Measurements from ENCODE around the gene FOXN3.

FOXN3 gene

DNA sequence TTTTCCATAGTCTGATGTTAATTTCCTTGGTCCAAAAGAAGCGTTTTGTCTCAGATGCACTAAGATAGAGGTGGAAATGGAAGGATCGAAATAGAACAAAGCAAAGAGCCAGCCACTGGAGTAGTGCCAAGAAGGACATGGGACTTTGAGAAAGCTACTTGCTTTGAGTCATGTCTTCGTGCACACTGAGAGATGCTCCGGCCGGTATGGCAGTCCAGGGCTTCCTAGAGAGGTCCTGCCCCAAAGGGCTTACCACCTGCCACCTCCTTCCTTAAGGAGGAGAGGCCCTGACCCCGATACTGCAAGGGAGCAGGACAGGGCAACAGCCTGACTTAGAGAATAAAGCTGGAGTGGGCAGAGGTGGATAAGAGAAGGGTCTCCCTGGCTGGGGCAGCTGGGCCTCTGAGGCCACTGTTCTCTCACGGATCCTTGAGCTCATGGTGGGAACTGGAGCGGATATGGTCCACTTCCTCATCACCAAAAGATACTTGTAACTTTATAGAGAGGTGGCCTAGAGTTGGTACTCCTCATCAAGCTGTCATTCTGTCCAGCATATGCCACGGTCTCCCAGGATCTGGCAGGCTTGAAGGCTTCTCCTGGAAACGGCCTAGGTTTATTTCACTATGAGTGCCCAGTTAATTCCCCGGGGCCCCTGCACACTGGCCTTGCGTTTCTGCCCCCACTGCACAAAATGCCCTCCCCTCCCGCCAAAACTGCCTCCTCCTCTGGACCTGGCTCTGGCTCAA, 57.4 kb downstream of the FOXN3 start:
- DNase-seq (ENCODE audit: low read depth): no peak

- no peak for DNase-seq (ENCODE audit: low read depth)
Measured at GRCh38 chr14:89357655-89358297, 59.3 kb downstream of the FOXN3 start.

- no peak for DNase-seq (ENCODE audit: low read depth)
Measured at GRCh38 chr14:89356927-89357326, 60.1 kb downstream of the FOXN3 start.

GRCh38 chr14:89356496-89356895, 60.5 kb downstream of the FOXN3 start:
- no peak for DNase-seq (ENCODE audit: low read depth)

GRCh38 chr14:89353766-89354113, 63.3 kb downstream of the FOXN3 start:
- DNase-seq (ENCODE audit: low read depth): no peak

DNA sequence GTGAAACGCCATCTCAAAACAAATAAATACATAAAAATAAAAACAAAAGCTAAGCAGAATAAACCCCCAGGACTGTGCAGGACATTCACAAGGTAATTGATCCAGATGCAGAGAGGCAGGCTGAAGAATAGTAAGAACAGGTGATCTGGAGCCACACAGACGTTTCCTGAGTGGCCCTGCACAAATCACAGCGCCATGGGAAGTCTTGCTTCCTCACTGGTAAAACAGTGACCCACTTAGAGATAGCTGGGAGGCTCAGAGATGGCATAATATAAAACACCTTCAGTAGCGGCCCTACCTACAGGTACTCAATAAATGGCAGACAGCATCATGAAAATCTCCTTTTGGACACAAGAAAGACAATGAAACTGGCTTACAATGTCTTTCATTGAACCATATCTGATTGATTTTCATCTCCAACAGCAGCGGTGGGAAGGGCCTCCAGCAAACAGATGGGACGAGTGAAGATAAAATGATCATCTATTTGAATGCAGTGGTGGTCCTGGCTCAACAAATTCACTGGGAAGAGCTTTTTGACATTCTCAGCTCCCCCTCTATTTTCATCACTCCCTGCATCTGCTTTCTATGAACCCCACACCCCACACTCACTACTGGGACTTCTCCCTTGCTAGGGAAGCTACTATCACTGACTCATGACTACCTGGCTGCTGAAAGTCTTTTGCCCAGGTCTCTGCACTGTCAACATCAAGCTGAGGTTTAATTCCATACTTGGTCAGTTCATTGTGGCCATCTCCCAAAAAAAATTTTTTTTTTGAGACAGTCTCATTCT, 63.9 kb downstream of the FOXN3 start:
- DNase-seq (ENCODE audit: low read depth): no peak

DNA sequence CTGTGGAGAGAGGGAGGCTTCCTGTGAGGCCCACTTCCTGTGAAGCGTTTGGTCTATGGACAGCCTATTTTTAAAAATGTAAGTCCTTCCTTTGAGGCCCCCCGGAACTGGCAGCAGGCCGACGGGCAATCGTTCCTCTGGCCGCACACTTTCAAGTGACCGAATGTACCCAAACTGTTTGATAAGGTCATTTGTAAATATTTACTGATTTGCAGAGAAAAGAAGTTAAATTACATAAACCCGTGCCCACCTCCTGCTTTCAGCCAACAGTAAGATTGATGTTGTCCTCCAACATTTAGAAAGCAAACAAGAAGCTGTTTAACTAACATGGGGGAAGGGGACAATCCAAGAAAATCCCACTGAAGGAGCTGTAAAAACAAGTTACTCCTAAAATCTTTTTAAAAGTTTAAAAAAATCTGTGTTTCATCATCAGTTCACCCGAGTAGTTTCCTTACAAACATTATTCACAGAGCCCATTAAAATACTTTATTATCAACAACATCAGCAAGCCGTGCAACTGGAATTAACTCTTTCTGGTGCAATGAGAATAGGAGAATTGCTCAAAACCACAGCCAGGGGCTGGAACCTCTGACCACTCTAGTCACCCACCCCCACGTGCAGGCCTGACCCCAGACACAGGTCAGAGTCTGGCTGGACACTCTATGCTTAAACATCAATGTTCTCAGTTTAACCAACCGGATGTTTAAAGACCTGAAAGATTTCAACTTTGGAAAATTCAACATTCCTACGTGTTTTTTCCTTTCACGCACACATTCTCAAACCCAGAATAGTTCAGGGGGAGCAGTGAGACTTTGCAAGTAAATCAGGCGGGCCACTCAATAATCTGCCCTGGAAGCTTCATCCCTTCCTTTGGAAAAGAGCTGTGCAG, 65.3 kb downstream of the FOXN3 start:
- no peak for DNase-seq (ENCODE audit: low read depth)

GRCh38 chr14:89351221-89351515, 65.9 kb downstream of the FOXN3 start:
- DNase-seq (ENCODE audit: low read depth): no peak

DNA sequence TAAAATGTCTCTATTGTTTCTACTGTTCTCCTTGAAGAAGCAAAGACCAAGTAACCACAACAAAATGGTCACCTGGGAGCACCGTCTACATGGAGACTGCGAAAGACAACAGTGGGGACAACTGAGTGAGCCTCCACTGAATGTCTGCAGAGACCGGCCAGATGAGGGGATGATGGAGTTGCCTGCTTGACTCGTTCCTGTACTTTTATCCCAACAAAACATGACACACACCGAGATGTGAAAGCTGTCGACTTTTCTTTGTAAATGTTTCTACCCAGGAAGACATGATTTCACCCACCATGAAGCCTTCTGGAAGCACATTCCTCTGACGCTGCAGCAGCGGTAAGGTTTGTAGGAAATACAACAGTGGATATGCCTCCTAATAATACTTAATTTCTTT, 66.9 kb downstream of the FOXN3 start:
- DNase-seq (ENCODE audit: low read depth): no peak

- no peak for DNase-seq (ENCODE audit: low read depth)
Measured at GRCh38 chr14:89349171-89350008, 67.6 kb downstream of the FOXN3 start.

GRCh38 chr14:89348722-89349121, 68.3 kb downstream of the FOXN3 start:
- no peak for DNase-seq (ENCODE audit: low read depth)

GRCh38 chr14:89347885-89348284, 69.1 kb downstream of the FOXN3 start:
- DNase-seq (ENCODE audit: low read depth): no peak

DNA sequence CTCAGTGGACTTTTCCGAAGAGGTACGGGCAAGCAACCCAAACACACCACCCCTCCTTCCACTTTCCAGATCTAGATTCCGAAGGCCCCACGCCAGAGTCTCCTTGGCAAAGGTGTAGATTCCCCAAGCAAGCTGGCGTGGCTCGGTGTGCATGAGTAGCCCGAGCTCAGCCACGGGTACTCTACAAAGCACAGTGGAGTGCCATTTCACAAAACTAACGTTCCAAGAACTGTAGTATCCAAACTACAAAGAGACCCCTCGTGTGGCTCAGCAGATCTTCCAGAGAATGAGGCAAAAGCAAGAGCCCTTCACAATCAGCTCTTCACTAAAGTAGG, 72.1 kb downstream of the FOXN3 start:
- no peak for DNase-seq (ENCODE audit: low read depth)

DNA sequence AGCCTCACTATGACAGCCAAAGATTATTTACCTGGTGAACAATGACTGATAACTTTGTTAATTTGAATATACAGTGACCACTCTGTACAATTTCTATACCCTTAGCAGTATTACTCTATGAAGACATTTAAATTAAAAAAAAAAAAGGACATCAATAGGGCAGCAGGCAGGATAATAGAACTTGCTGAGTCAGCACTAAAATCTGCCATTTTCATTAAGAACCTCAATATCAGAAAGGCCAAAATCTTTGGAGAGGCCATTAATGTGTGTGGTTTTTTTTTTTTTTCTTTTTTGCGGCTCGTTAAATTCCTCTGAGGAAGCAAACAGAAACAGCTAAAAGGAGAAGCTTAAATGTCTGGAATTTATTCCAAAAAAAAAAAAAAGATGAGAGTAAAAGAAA, 73.7 kb downstream of the FOXN3 start:
- DNase-seq (ENCODE audit: low read depth): no peak

GRCh38 chr14:89342049-89342448, 75.0 kb downstream of the FOXN3 start:
- no peak for DNase-seq (ENCODE audit: low read depth)

DNA sequence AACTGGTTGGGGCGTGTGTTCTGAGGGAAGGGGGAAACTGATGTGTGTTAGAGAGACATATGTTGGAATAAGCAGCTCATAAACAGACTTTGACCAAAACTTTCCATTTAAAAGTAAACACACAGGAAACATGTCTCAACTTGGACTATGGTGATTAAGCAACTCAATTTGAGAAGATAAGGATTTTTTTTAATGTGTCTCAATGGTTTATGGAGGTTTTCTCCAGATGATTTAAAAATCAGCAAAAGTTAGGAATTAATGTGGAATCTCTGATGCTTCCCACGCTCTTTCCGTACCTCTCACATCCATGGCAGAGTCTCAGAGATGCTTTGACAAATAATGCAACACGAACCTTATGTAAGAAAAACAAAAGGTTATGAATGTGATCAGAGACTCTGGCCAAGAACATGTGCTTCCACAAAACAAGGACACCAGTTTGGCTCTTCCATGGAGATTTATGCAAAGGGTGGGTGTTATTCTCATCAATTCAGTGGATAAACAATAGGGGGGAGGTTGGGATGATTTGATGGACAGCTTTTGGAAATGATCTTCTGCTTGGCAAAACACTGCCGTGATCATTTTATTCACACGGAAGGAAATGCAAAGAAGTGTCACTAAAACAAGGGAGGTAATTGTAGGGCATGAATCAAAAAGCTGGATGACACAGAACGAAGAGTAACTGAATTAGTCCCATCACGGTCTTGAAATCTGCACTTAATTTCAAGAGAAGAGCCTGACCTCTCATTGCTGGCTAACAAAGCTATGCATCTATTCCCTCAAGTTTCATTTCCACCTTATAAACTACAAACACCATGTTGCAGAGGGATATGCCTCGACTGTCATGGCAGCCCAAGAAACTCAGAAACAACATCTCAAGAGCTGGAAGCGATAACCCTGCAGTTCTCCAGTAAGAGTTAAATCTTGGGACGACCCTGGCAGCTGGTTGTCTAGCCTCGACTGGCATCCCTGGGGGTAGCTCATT, 76.5 kb downstream of the FOXN3 start:
- DNase-seq (ENCODE audit: low read depth): no peak

GRCh38 chr14:89339579-89339978, 77.5 kb downstream of the FOXN3 start:
- DNase-seq (ENCODE audit: low read depth): no peak

DNA sequence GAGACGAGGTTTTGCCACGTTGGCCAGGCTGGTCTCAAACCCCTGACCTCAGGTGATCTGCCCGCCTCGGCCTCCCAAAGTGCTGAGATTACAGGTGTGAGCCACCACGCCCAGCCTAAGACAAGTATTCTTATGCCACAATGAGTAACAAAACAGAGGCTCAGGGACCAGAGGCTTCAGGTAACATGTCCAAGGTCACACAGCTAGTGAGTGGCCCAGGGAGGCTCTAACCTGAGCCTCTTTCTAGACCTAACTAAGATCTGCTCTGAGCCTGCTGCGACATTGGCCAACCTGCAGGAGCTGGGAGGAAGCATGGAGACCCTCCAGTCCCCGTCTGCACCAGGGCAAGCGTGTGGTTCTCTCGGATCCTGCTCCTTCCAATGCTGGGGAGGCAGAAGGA, 77.9 kb downstream of the FOXN3 start:
- DNase-seq (ENCODE audit: low read depth): no peak

DNA sequence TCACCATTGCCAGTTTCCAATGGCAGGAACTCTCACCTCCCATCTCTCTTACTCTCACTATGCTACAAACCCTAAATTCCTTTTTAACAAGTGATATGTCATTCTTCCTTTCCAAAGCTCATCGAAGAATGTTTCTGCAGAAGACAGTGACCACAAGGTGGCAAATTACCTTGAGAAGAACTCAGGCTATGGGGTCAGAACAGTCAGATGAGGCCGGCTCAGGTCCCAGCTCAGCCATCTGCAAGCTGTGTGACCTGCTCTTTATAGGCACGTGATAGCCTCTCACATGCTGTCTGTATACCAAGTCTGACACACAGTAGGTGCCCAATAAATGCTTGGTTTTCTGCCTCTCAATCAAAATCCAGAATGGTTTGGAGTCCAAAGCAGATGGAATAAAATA, 80.7 kb downstream of the FOXN3 start:
- no peak for DNase-seq (ENCODE audit: low read depth)

- DNase-seq (ENCODE audit: low read depth): no peak
Measured at GRCh38 chr14:89332031-89332430, 85.0 kb downstream of the FOXN3 start.
